Measurements from ENCODE around the gene ARFIP1.

The ARFIP1 gene

DNA sequence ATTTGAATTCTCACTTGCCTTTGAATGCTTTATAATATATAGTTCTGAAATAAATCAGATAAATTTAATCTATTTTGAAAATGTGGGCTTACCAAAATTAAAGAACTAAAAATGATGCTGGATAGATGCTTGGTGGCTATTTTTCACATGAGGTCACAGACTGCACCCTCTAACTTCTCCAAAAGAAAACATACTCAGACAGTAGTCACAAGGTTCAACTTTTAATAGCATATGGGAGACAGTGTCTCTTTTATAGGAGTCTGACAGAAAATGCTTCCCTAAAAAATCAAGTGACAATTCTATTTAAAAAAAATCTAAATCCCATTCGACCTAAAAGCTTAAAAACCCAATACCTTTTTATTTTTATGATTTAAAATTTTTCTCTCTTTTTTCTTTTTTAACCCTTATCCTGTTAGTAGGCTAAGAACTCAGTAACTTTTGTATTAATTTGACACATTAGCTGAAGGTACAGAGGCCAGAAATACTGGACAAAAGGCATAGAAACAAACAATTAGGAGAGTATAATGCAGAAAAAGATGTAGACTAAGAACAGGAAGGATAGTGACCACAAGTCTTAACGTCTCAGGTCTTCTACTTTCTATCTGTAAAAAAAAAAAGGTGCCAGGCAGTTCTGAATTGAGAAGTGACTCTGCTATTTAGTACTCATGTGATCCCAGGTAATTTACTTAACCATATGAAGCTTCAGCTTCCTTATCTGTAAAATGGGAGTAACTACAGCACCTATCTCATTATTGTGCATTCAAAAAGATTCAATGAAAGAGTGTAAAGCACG lies 7.8 kb upstream of the ARFIP1 start:
- Histone ChIP-seq H3K9me3 (ENCODE audit: insufficient read depth, low read length) (no peaks in the 10 kb centered on the region), H3K27ac (ENCODE audit: low read depth, low read length) (no peak overlapping the region), H4K20me1 (ENCODE audit: low read depth, low read length) (no peaks in the 10 kb centered on the region), H3K79me2 (ENCODE audit: insufficient read depth, low read length) (no peaks in the 10 kb centered on the region), H3K27me3 (ENCODE audit: low read length) (no peaks in the 10 kb centered on the region), H3F3A (ENCODE audit: insufficient read depth) (no peaks in the 10 kb centered on the region; the same call in 1 of the 2 replicates), H3K4me2 (ENCODE audit: low read depth, low read length, poor library complexity, severe bottlenecking) (no peak overlapping the region), H2AFZ (ENCODE audit: low read depth, low read length, severe bottlenecking) (no peak overlapping the region), H3K9ac (ENCODE audit: low read length) (no peak overlapping the region), H3K36me3 (ENCODE audit: low read length) (no peaks in the 10 kb centered on the region; the same call in 1 of the 2 replicates), H3K9me2 (replicated peaks; ENCODE audit: insufficient read depth, low read length) (no peaks in the 10 kb centered on the region), H3K4me3 (ENCODE audit: insufficient read depth, low read length, poor library complexity, severe bottlenecking) (no peak overlapping the region)
- TF ChIP-seq, protein P1, sequence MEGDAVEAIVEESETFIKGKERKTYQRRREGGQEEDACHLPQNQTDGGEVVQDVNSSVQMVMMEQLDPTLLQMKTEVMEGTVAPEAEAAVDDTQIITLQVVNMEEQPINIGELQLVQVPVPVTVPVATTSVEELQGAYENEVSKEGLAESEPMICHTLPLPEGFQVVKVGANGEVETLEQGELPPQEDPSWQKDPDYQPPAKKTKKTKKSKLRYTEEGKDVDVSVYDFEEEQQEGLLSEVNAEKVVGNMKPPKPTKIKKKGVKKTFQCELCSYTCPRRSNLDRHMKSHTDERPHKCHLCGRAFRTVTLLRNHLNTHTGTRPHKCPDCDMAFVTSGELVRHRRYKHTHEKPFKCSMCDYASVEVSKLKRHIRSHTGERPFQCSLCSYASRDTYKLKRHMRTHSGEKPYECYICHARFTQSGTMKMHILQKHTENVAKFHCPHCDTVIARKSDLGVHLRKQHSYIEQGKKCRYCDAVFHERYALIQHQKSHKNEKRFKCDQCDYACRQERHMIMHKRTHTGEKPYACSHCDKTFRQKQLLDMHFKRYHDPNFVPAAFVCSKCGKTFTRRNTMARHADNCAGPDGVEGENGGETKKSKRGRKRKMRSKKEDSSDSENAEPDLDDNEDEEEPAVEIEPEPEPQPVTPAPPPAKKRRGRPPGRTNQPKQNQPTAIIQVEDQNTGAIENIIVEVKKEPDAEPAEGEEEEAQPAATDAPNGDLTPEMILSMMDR (IDR thresholded peaks at IDR 0.05; ENCODE audit: insufficient read depth, low read length, poor library complexity, severe bottlenecking) = no peak
- no peak for TF ChIP-seq EZH2phosphoT487 (conservative IDR thresholded peaks at IDR 0.05; ENCODE audit: low read length)

GRCh38 chr4:152773339-152773738 lies 6.4 kb upstream of the ARFIP1 start:
- Histone ChIP-seq H3K9ac (ENCODE audit: low read length) (no peak overlapping the region), H3K9me2 (replicated peaks; ENCODE audit: insufficient read depth, low read length) (no peaks in the 10 kb centered on the region), H3K4me3 (ENCODE audit: insufficient read depth, low read length, poor library complexity, severe bottlenecking) (no peak overlapping the region), H3K4me2 (ENCODE audit: low read depth, low read length, poor library complexity, severe bottlenecking) (no peak overlapping the region), H3K36me3 (ENCODE audit: low read length) (no peaks in the 10 kb centered on the region; the same call in 1 of the 2 replicates), H3K27ac (ENCODE audit: low read depth, low read length) (no peak overlapping the region), H3K79me2 (ENCODE audit: insufficient read depth, low read length) (no peaks in the 10 kb centered on the region), H3F3A (ENCODE audit: insufficient read depth) (no peaks in the 10 kb centered on the region; the same call in 1 of the 2 replicates), H3K27me3 (ENCODE audit: low read length) (no peaks in the 10 kb centered on the region), H3K9me3 (ENCODE audit: insufficient read depth, low read length) (no peaks in the 10 kb centered on the region), H4K20me1 (ENCODE audit: low read depth, low read length) (no peaks in the 10 kb centered on the region), H2AFZ (ENCODE audit: low read depth, low read length, severe bottlenecking) (no peak overlapping the region)
- TF ChIP-seq EZH2phosphoT487 (conservative IDR thresholded peaks at IDR 0.05; ENCODE audit: low read length) = no peak
- TF ChIP-seq, protein P1 (IDR thresholded peaks at IDR 0.05; ENCODE audit: insufficient read depth, low read length, poor library complexity, severe bottlenecking) = no peak

- Histone ChIP-seq H4K20me1 (ENCODE audit: low read depth, low read length) (no peaks in the 10 kb centered on the region), H3K4me3 (ENCODE audit: insufficient read depth, low read length, poor library complexity, severe bottlenecking) (no peak overlapping the region), H3K27ac (ENCODE audit: low read depth, low read length) (no peak overlapping the region), H3K9me3 (ENCODE audit: insufficient read depth, low read length) (no peaks in the 10 kb centered on the region), H3K4me2 (ENCODE audit: low read depth, low read length, poor library complexity, severe bottlenecking) (no peak overlapping the region), H3K79me2 (ENCODE audit: insufficient read depth, low read length) (no peaks in the 10 kb centered on the region), H3K9ac (ENCODE audit: low read length) (no peak overlapping the region), H2AFZ (ENCODE audit: low read depth, low read length, severe bottlenecking) (no peak overlapping the region), H3F3A (ENCODE audit: insufficient read depth) (no peaks in the 10 kb centered on the region; the same call in 1 of the 2 replicates), H3K27me3 (ENCODE audit: low read length) (no peaks in the 10 kb centered on the region), H3K36me3 (ENCODE audit: low read length) (no peaks in the 10 kb centered on the region; the same call in 1 of the 2 replicates), H3K9me2 (replicated peaks; ENCODE audit: insufficient read depth, low read length) (no peaks in the 10 kb centered on the region)
- TF ChIP-seq, protein P1 (IDR thresholded peaks at IDR 0.05; ENCODE audit: insufficient read depth, low read length, poor library complexity, severe bottlenecking) = no peak
- no peak for TF ChIP-seq EZH2phosphoT487 (conservative IDR thresholded peaks at IDR 0.05; ENCODE audit: low read length)
These were observed 5.8 kb upstream of the ARFIP1 start for GRCh38 chr4:152773953-152774352.

Measured in SU-DHL-6 (cell line).